SH-SY5Y (cell line): Measurements from ENCODE around the gene NUP54.

Source experiments
- GATA2 ChIP-seq: IDR thresholded peaks from 2 replicates; pipeline ENCODE4 v1.6.1; 2011; ENCODE audit warnings: mild to moderate bottlenecking, low read depth, low read length
- GATA3 ChIP-seq: IDR thresholded peaks from 2 replicates; pipeline ENCODE4 v1.6.1; 2011; ENCODE audit warnings: low read depth, mild to moderate bottlenecking, low read length, moderate library complexity

DNA sequence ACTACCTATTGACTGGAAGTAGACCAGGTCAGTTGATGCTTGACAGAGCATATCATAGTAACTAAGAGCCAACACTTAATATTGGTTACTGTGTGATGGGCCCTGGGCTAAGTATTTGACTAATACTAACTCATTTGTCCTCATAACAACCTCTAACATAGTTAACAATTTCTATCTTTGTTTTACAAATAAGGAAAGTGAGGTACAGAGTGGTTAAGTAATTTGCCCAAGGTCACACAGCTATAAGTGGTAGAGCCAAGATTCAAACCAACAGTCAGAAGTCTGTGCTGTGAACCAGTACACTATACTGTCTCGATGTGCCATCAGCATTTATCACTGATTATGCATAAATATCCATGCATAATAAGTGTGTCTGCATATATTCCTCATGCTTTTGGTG lies 27.1 kb upstream of the NUP54 start:
- TF ChIP-seq GATA3 (no peak), GATA2 (no peak)
